Tibial artery (tissue), 4 donors: ENCODE data around the gene S100A2.
A peak's percentile ranks its signal among the peaks of the same experiment; 100 is the strongest.
"Not testable (repeated sequence)": the region's sequence is repeated elsewhere in the genome, so short reads cannot be mapped to it uniquely, and the experiment has no call there.

ENCODE experiments used
- DNase-seq, 2 donors: peaks; one replicate each; pipeline ENCODE4 v3.0.0-alpha.2; 2019
- H3K27ac ChIP-seq, 2 donors: fragments of 200-600 bp; sonication (generic) in 1 of 2; 1 replicate in 1 of 2; 2 replicates in 1 of 2; pipeline ENCODE4 v1.5.1; 2018 to 2019; ENCODE audit warnings: mild to moderate bottlenecking in 1 of 2
- H3K27me3 ChIP-seq, 2 donors: fragments of 200-600 bp; sonication (generic) in 1 of 2; one replicate each; pipeline versions ENCODE4 v1.5.1 to v1.6.0; 2016 to 2019
- H3K36me3 ChIP-seq, 3 donors: fragments of 200-600 bp; sonication (generic) in 2 of 3; one replicate each; pipeline ENCODE4 v1.5.1; 2016 to 2019; ENCODE audit warnings: mild to moderate bottlenecking in 2 of 3
- H3K4me1 ChIP-seq, 4 donors: fragments of 200-600 bp; sonication (generic) in 2 of 4; 1 replicate in 3 of 4; 2 replicates in 1 of 4; pipeline ENCODE4 v1.5.1; 2016 to 2019
- H3K4me3 ChIP-seq, 2 donors: fragments of 200-600 bp; sonication (generic) in 1 of 2; 1 replicate in 1 of 2; 2 replicates in 1 of 2; pipeline ENCODE4 v1.5.1; 2018 to 2019; ENCODE audit warnings: mild to moderate bottlenecking in 2 of 2
- H3K9me3 ChIP-seq, 3 donors: fragments of 200-600 bp; sonication (generic) in 1 of 3; one replicate each; pipeline ENCODE4 v1.5.1; 2016 to 2019
- intact Hi-C: fragments of 100-400 bp; cut with DNase I; formaldehyde crosslinking; loops from one replicate; pipeline ENCODE4 v1.15.0; 2023; ENCODE audit warnings: low total_unique reads
- TF ChIP-seq, protein P1 (sequence below), 2 experiments: fragments of 200-600 bp in 1 of 2; fragments of 450-650 bp in 1 of 2; IDR thresholded peaks; one replicate each; pipeline ENCODE4 v1.5.1; 2017 to 2019; ENCODE audit warnings: antibody characterized with exemption in 2 of 2, mild to moderate bottlenecking in 1 of 2, moderate library complexity in 1 of 2

Gene S100A2

DNA sequence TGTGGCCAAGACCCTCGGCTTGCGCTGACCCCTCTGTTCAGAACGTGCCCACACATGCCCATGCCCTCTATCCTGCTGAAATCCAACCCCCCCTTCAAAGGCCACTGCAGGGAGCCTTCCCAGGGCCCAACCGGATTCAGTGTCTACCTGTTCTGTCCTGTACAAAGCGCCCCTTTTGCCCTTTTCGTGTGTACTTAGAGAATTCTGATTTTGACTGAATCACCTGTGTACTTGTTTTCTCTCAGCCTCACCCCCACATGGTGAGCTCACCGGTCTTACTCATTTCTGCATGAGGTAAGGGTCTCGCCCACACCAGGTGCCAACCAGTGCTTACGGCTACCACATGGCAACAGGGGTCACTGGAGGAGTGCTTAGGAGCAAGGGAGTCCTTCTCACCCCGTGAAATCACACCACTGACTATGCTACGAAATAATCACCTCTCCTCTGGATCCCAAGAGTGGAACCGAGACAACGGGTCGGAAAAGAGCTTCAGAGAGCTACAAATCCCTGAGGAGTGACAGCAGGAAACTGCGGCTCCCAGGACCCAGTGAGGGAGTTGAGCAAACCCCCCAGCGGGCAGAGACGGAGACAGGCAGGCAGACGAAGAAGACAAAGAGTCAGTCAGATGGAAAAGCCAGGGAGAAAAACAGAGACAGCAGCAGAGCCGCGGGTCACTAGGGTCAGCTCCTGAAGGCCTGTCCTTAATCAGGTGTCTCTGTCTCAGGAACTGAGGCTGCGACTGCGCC lies 2.1 kb upstream of the S100A2 start:
- H3K9me3 ChIP-seq, result no peaks in the 10 kb centered on the region
- intact Hi-C loops, result loop anchor here (1.0 to 5.0 kb wide), 3 partner anchors 34 to 105 kb away; partner anchors contain the start of gene ILF2
- peaks cover 15 to 51% (median 42%) of the 10 kb centered on the region in 4 donors for H3K4me1 ChIP-seq
- H3K27me3 ChIP-seq, result no peaks in the 10 kb centered on the region
- peak overlapping the region; percentile 94 to 95 for H3K27ac ChIP-seq
- H3K36me3 ChIP-seq, result no peaks in the 10 kb centered on the region
- TF ChIP-seq, protein P1, sequence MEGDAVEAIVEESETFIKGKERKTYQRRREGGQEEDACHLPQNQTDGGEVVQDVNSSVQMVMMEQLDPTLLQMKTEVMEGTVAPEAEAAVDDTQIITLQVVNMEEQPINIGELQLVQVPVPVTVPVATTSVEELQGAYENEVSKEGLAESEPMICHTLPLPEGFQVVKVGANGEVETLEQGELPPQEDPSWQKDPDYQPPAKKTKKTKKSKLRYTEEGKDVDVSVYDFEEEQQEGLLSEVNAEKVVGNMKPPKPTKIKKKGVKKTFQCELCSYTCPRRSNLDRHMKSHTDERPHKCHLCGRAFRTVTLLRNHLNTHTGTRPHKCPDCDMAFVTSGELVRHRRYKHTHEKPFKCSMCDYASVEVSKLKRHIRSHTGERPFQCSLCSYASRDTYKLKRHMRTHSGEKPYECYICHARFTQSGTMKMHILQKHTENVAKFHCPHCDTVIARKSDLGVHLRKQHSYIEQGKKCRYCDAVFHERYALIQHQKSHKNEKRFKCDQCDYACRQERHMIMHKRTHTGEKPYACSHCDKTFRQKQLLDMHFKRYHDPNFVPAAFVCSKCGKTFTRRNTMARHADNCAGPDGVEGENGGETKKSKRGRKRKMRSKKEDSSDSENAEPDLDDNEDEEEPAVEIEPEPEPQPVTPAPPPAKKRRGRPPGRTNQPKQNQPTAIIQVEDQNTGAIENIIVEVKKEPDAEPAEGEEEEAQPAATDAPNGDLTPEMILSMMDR (IDR thresholded peaks at IDR 0.05), result no peak
- DNase-seq, result no peak
- H3K4me3 ChIP-seq, result peak overlapping the region; percentile 28 to 48

DNA sequence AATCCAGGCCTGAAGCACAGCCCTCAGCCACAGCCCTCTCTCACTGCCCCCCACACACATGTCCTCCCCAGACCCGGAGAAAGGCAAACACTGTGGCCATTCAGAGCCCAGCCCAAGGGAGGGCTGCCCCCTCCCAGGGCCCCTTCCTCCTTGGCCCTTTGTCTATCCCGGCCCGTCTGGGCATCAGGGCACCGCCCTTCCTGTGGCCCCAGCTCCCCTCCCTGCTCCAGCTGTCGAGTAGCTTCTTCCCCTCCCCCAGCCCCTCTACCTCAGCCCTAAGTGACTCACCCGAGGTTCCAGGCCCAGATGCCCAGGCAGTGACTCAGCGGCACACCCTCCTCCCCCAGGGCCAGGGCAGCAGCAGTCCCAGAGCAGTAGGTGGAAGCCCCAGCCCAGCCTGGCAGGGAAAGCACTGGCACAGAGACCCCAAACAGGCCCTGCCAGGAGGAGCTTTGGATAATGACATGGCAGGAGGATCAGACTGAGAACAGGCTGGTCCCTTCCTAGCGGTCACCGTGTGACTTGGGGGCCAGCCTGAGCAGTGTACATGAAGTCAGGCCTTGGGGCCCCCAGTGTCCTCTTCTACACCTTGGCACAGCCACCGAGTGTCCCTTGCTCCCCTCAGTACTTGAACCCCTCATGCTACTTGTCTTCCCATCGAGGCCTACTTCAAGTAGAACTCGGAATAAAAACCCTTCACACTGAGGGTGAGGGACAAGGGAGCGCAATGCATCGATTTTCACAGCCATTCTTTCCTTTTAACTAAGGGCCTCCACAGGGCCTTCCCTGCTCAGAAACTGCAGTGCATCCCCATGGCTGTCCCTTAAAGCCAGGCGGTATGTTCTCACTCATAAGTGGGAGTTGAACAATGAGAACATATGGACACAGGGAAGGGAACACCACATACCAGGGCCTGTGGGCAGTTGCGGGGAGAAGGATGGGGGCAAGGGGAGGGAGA lies 1.0 kb upstream of the S100A2 start:
- H3K27ac ChIP-seq, result peak overlapping the region; percentile 94 to 95
- no peaks in the 10 kb centered on the region for H3K27me3 ChIP-seq
- intact Hi-C loops, result loop anchor here (1.0 to 5.0 kb wide), 2 partner anchors 33 to 106 kb away; partner anchors contain the start of gene ILF2
- DNase-seq, result peak; percentile 98 to 99
- TF ChIP-seq, protein P1 (IDR thresholded peaks at IDR 0.05), result peak in 1 of 2 experiments; percentile 28
- H3K9me3 ChIP-seq, result no peaks in the 10 kb centered on the region
- H3K36me3 ChIP-seq, result no peaks in the 10 kb centered on the region
- H3K4me3 ChIP-seq, result peak overlapping the region in 1 of 2 donors; percentile 15
- H3K4me1 ChIP-seq, result peaks cover 15 to 43% (median 39%) of the 10 kb centered on the region in 4 donors

DNA sequence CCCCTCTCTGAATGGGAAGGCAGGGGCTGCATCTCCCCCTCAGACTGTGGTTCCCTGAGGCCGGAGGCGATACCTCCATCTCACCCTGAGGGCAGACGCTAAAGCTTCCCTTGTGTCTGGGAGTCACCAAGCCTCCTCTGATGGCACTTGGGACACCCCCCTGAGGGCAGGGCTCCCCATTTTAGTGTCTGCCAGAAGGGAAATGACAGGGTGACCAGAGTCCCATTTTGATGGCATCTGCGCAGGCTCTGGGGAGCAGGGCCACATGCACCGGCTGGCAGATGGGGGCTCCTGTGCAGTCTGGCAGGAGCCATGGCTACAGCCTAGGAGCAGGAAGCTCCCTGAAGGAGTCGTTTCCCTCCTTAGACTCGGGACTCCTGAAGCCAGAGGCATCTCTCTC lies 1.7 kb downstream of the S100A2 start:
- Histone ChIP-seq H3K4me3 (no peak overlapping the region), H3K36me3 (no peaks in the 10 kb centered on the region), H3K9me3 (no peaks in the 10 kb centered on the region), H3K27ac (peak overlapping the region; percentile 33 to 94), H3K4me1 (peaks cover 15 to 42% (median 38%) of the 10 kb centered on the region in 4 donors), H3K27me3 (no peaks in the 10 kb centered on the region)
- no peak for DNase-seq
- TF ChIP-seq, protein P1 (IDR thresholded peaks at IDR 0.05), result no peak
- intact Hi-C loops, result no loop called here

DNA sequence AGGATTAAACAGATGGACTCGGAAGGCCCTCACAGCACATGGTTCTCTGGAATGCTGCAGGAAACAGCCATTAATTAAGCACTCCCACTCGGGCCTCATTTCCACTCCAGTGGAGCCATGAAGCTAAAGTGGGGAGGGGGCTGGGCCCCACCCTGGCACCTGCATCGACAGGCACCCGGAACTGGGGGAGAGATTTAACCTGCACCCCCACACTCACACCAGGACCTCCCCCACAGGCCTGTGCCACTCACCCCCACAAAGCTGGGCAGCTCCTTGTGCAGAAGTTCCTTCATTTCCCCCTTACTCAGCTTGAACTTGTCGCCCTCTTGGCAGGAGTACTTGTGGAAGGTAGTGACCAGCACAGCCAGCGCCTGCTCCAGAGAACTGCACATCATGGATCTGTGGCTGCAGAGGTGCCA lies 2.2 kb downstream of the S100A2 start:
- Histone ChIP-seq H3K27me3 (no peaks in the 10 kb centered on the region), H3K27ac (no peak overlapping the region), H3K4me3 (no peak overlapping the region), H3K36me3 (no peaks in the 10 kb centered on the region), H3K4me1 (peaks cover 14 to 37% (median 34%) of the 10 kb centered on the region in 4 donors), H3K9me3 (no peaks in the 10 kb centered on the region)
- intact Hi-C loops, result no loop called here
- no peak for DNase-seq
- TF ChIP-seq, protein P1 (IDR thresholded peaks at IDR 0.05), result no peak

DNA sequence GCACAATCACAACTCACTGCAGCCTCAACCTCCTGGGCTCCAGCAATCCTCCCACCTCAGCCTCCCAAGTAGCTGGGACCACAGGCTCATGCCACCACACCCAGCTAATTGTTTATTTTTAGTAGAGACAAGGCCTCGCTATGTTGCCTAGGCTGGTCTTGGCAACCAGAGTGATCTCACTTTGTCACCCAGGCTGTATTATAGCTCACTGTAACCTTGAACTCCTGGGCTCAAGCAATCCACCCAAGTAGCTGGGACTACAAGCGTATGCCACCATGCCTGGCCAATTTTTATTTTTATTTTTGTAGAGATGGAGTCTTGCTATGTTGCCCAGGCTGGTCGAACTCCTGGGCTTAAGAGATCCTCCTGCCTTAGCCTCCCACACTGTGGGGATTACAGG lies 3.6 kb downstream of the S100A2 start:
- peaks cover 10 to 22% (median 19%) of the 10 kb centered on the region in 4 donors for H3K4me1 ChIP-seq
- H3K27ac ChIP-seq, H3K4me3 ChIP-seq, H3K36me3 ChIP-seq, DNase-seq, intact Hi-C loops, H3K27me3 ChIP-seq, H3K9me3 ChIP-seq: not testable (repeated sequence)
